Calu3 (cell line): ENCODE results near the gene TRIM65. TPM values are rescaled to one million over a fixed set of nuclear protein-coding genes. Genes with fewer than 3 reads are reported as not detected.
"Not testable (repeated sequence)": the region's sequence is repeated elsewhere in the genome, so short reads cannot be mapped to it uniquely, and the experiment has no call there.

ENCODE experiments used
- BruUV-seq: library from RNA; stranded (reverse); fragments of 400-500 nt; replicated peaks from 2 replicates; lab custom pipeline; 2021; lab: Mats Ljungman, UMichigan
- CTCF ChIA-PET: fragments of 300-600 bp; sonication (Branson Sonifier 250); formaldehyde crosslinking; loops from one replicate; lab custom pipeline; 2022; ENCODE audit warnings: antibody characterized with exemption; lab: Charles Lee
- DNase-seq: peaks from one replicate; pipeline ENCODE4 v3.0.0; 2022
- H3K27ac Mint-ChIP-seq: one replicate; pipeline ENCODE4 v1.8.0; 2022; ENCODE audit warnings: mixed read lengths; ENCODE audit not compliant: unreplicated experiment
- H3K27me3 Mint-ChIP-seq: one replicate; pipeline ENCODE4 v1.8.0; 2022; ENCODE audit warnings: mixed read lengths; ENCODE audit not compliant: unreplicated experiment
- H3K36me3 Mint-ChIP-seq: one replicate; pipeline ENCODE4 v1.8.0; 2022; ENCODE audit warnings: mild to moderate bottlenecking, moderate library complexity, mixed read lengths; ENCODE audit not compliant: insufficient read depth, unreplicated experiment
- H3K4me1 Mint-ChIP-seq: one replicate; pipeline ENCODE4 v1.8.0; 2022; ENCODE audit warnings: mild to moderate bottlenecking, low read depth, mixed read lengths; ENCODE audit not compliant: unreplicated experiment
- H3K4me3 Mint-ChIP-seq: one replicate; pipeline ENCODE4 v1.8.0; 2022; ENCODE audit warnings: mild to moderate bottlenecking, low read depth, moderate library complexity, mixed read lengths; ENCODE audit not compliant: unreplicated experiment
- H3K9me3 Mint-ChIP-seq: one replicate; pipeline ENCODE4 v1.8.0; 2022; ENCODE audit warnings: low read depth, mixed read lengths; ENCODE audit not compliant: unreplicated experiment
- intact Hi-C: fragments of 100-400 bp; cut with micrococcal nuclease; formaldehyde crosslinking; loops from one replicate; pipeline ENCODE4 v1.10.0; 2022; ENCODE audit not compliant: unreplicated experiment
- total RNA-seq: library from RNA; stranded (reverse); gene quantifications from 2 replicates; pipeline ENCODE4 v1.2.3, GENCODE V29; 2022
- TF ChIP-seq, protein P1 (sequence below): fragments of 200-600 bp; IDR thresholded peaks from one replicate; pipeline ENCODE4 v1.8.0; 2022; ENCODE audit warnings: antibody characterized with exemption; ENCODE audit not compliant: unreplicated experiment

TRIM65 gene
- total RNA-seq, 1 experiment from 2014 or later = 15.4 TPM

DNA sequence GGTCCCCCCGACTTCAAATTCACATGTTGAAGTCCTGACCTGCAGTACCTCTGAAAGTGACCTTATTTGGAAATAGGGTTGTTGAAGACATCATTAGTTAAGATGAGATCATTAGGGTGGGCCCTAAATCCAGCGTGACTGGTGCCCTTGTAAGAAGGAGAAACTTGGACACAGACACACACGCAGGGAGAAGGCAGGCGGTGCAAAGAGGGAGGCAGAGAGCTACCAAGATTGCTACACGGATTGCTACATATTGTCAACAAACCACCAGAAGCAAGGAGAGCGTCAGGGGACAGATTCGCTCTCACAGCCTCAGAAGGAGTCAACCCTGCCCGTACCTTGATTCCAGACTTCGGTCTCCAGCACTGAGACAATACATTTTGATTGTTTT is 34.8 kb downstream of the TRIM65 start:
- no peaks in the 10 kb centered on the region for H3K4me1 Mint-ChIP-seq
- CTCF ChIA-PET = interaction anchor here (0.6 to 1.6 kb wide), 3 partner anchors 11 to 56 kb away, joined by 3 to 5 read pairs (median 5); no protein-coding TSS in a partner anchor
- no peak for DNase-seq
- TF ChIP-seq, protein P1, sequence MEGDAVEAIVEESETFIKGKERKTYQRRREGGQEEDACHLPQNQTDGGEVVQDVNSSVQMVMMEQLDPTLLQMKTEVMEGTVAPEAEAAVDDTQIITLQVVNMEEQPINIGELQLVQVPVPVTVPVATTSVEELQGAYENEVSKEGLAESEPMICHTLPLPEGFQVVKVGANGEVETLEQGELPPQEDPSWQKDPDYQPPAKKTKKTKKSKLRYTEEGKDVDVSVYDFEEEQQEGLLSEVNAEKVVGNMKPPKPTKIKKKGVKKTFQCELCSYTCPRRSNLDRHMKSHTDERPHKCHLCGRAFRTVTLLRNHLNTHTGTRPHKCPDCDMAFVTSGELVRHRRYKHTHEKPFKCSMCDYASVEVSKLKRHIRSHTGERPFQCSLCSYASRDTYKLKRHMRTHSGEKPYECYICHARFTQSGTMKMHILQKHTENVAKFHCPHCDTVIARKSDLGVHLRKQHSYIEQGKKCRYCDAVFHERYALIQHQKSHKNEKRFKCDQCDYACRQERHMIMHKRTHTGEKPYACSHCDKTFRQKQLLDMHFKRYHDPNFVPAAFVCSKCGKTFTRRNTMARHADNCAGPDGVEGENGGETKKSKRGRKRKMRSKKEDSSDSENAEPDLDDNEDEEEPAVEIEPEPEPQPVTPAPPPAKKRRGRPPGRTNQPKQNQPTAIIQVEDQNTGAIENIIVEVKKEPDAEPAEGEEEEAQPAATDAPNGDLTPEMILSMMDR = no peak
- H3K27me3 Mint-ChIP-seq = no peaks in the 10 kb centered on the region
- H3K9me3 Mint-ChIP-seq = no peaks in the 10 kb centered on the region
- no TSS peak for BruUV-seq
- H3K27ac Mint-ChIP-seq = no peak overlapping the region
- intact Hi-C loops = no loop called here
- peaks cover 4% of the 10 kb centered on the region for H3K36me3 Mint-ChIP-seq
- H3K4me3 Mint-ChIP-seq = no peak overlapping the region

DNA sequence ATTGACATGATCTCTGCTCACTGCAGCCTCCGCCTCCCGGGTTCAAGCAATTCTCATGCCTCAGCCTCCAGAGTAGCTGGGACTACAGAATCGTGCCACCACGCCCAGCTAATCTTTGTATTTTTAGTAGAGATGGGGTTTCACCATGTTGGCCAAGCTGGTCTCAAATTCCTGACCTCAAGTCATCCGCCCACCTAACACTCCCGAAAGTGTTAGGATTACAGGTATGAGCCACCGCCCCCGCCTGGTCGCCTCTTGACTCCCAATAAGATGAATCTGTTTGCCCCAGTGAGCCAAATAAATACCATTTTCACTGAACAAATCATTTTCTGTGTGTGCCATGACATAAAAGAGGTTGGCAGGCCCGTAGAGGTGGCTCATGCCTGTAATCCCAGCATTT is 37.4 kb downstream of the TRIM65 start:
- H3K4me3 Mint-ChIP-seq = not testable (repeated sequence)

DNA sequence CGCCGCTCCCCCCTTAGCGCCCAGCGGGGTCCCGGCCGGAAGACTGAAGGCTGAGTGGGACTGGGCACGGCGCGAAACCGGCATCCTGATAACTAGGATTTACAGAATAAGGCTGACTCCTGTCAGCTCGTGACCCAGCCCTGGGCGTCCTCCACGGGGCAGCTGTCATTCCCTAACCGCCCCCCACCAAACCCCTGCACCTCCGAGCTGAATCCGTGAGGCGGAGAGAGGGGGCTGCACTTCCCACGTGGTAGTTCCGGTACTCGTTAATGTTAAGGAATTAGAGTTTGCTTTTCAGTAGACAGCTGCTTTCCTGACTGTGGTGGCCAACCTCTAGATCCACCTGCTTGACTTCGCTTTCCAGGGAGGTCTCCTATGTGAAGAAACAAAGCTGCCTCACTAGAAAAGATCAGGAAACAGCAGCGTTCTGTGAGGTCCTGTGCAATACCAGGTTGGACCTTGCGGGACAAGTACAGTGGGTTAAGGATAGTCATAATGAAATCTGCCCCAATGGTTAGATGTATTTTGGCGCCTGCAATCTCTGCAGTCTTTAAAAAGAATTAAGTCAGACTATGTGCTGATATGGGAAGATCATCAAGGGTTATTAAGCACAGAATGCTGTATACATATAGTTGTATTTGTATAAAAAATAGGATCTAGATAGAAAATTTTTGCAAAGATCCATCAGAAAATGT is 40.5 kb downstream of the TRIM65 start:
- DNase-seq = peak; percentile 25
- intact Hi-C loops = no loop called here
- no TSS peak for BruUV-seq

More for the DNA sequence above, 37.4 kb downstream of the TRIM65 start:
- H3K27me3 Mint-ChIP-seq, BruUV-seq, H3K36me3 Mint-ChIP-seq, DNase-seq, H3K27ac Mint-ChIP-seq, H3K4me1 Mint-ChIP-seq, intact Hi-C loops, CTCF ChIA-PET, H3K9me3 Mint-ChIP-seq: not testable (repeated sequence)

DNA sequence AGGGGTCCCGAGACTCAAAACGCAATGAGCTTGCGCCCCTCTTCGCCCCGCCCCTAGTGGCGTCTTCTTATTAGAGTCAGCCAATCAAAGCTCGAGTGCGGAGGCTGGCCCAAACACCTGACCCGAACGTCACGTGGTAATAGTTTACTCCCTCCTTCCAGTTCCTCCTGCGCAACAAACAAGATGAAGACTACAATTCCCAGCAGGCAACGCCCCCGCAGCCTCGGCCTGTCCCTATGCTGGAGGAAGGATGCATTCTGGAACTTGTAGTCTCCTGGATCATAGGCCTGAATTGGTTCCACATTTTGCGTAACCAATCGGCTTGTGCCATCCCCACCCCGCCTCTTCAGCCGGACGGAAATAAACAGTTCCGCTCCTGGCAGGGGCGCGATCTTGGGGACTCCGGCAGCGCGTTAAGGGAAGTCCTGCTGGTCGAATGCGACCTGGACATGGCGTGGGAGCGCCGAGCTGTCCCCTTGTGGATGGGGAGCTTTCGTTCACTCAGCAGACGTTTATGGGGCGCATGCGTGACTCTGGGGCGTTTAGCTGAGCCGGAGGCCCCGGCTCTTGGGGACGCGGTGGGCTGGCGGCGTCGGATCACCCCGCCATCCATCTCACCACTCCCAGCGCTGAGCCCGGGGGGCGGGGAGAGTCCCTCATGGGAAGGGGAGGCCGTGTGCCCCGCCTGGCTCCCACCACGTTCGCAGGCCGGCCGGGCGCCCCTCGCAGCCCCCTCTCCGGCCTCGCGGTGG is 41.3 kb downstream of the TRIM65 start, which contains the start of gene WBP2:
Gene WBP2, minus strand, starts transcription at position 26 of the 752 bp plus-strand sequence. CDS start 38 bp downstream, outside the sequence.
- peak; percentile 95 for DNase-seq
- Mint-ChIP-seq H3K4me3 (no peak within 1 kb of the TSS), H3K27ac (no peak within 1 kb of the TSS), H3K27me3 (no peaks in the 10 kb centered on the region), H3K4me1 (peaks cover 8% of the 10 kb centered on the region), H3K36me3 (peaks cover 30% of the 10 kb centered on the region), H3K9me3 (no peaks in the 10 kb centered on the region)
- CTCF ChIA-PET = interaction anchor here (0.5 to 3.2 kb wide), 18 partner anchors 10 to 408 kb away, joined by 3 to 46 read pairs (median 5); partner anchors contain the start of genes SMIM5, TRIM47, TRIM65 and UNC13D
- intact Hi-C loops = no loop called here
- TF ChIP-seq, protein P1 = no peak
- BruUV-seq = TSS peak; percentile 84

More for the DNA sequence above, 40.5 kb downstream of the TRIM65 start:
- TF ChIP-seq, protein P1 = no peak
- H3K4me3 Mint-ChIP-seq = no peak overlapping the region
- peaks cover 8% of the 10 kb centered on the region for H3K4me1 Mint-ChIP-seq
- H3K36me3 Mint-ChIP-seq = peaks cover 22% of the 10 kb centered on the region
- no peaks in the 10 kb centered on the region for H3K27me3 Mint-ChIP-seq
- H3K9me3 Mint-ChIP-seq = no peaks in the 10 kb centered on the region
- H3K27ac Mint-ChIP-seq = no peak overlapping the region
- CTCF ChIA-PET = interaction anchor here (0.8 to 3.2 kb wide), 7 partner anchors 11 to 78 kb away, joined by 3 to 46 read pairs (median 5); partner anchors contain the start of genes MRPL38, TRIM47, TRIM65 and UNC13D
